ENCODE data around the gene NACC2. TPM values are rescaled to one million over a fixed set of nuclear protein-coding genes. Genes with fewer than 3 reads are reported as not detected.

The NACC2 gene
- total and polyA plus RNA-seq, 2 experiments from 2014 or later, result 3.8 to 20.8 TPM

DNA sequence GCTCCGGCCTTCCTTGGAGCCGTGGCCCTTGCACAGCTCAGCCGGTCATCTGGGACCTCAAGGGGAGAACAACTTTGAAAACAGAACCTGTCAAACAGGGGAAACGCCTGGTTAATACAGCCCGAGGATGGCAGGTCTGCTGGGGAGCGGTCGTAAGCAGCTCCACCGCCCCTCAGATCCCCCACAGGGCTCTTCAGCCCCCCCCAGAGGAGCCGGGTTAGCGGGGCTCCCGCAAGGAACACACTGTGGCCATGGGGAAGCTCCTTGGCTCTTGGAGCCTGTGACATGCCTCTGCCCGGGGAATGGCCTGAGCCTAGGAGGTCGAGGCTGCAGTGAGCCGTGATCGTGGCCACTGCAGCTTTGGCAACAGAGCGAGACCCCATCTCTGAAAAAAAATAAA is 16.8 kb upstream of the NACC2 start:
- H4K20me1 ChIP-seq (replicated peaks; ENCODE audit: insufficient read depth), result no peaks in the 10 kb centered on the region
- Mint-ChIP-seq H3K36me3 (ENCODE audit: low read depth) (peaks cover 11% of the 10 kb centered on the region; the same call in 2 of the 3 replicates), H3K9me3 (no peaks in the 10 kb centered on the region), H3K27me3 (ENCODE audit: insufficient read depth, low read depth, poor library complexity) (peaks cover 20% of the 10 kb centered on the region), H3K27ac (no peak overlapping the region; the same call in 1 of the 2 replicates), H3K4me3 (no peak overlapping the region), H3K4me1 (peaks cover 30% of the 10 kb centered on the region)
- no peaks in the 10 kb centered on the region for H3K27me3 ChIP-seq (ENCODE audit: insufficient read depth)
- H3K4me1 ChIP-seq (ENCODE audit: insufficient read depth), result peaks cover 27% of the 10 kb centered on the region
- H3K4me3 ChIP-seq, result no peak overlapping the region
- DNase-seq (ENCODE audit: low spot score) (no peak), ATAC-seq (no peak)
- no peak overlapping the region for H2AFZ ChIP-seq
- H3K4me2 ChIP-seq, result no peak overlapping the region
- H3K9me2 ChIP-seq (ENCODE audit: insufficient read depth), result no peaks in the 10 kb centered on the region
- no peak overlapping the region; the same call in 1 of the 2 replicates for H3K27ac ChIP-seq (ENCODE audit: low read depth)
- no peaks in the 10 kb centered on the region for H3K36me3 ChIP-seq (ENCODE audit: insufficient read depth)
- no peaks in the 10 kb centered on the region for H3K79me2 ChIP-seq (replicated peaks; ENCODE audit: insufficient read depth)
- peaks cover 16% of the 10 kb centered on the region; the same call in 1 of the 2 replicates for H3F3A ChIP-seq (replicated peaks; ENCODE audit: low read depth)
- no peak for TF ChIP-seq NANOG (IDR thresholded peaks at IDR 0.05; ENCODE audit: borderline replicate concordance)
- TF ChIP-seq, protein P1, sequence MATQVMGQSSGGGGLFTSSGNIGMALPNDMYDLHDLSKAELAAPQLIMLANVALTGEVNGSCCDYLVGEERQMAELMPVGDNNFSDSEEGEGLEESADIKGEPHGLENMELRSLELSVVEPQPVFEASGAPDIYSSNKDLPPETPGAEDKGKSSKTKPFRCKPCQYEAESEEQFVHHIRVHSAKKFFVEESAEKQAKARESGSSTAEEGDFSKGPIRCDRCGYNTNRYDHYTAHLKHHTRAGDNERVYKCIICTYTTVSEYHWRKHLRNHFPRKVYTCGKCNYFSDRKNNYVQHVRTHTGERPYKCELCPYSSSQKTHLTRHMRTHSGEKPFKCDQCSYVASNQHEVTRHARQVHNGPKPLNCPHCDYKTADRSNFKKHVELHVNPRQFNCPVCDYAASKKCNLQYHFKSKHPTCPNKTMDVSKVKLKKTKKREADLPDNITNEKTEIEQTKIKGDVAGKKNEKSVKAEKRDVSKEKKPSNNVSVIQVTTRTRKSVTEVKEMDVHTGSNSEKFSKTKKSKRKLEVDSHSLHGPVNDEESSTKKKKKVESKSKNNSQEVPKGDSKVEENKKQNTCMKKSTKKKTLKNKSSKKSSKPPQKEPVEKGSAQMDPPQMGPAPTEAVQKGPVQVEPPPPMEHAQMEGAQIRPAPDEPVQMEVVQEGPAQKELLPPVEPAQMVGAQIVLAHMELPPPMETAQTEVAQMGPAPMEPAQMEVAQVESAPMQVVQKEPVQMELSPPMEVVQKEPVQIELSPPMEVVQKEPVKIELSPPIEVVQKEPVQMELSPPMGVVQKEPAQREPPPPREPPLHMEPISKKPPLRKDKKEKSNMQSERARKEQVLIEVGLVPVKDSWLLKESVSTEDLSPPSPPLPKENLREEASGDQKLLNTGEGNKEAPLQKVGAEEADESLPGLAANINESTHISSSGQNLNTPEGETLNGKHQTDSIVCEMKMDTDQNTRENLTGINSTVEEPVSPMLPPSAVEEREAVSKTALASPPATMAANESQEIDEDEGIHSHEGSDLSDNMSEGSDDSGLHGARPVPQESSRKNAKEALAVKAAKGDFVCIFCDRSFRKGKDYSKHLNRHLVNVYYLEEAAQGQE (IDR thresholded peaks at IDR 0.05; ENCODE audit: unreplicated experiment), result no peak
- no peak for TF ChIP-seq EZH2phosphoT487 (IDR thresholded peaks at IDR 0.05; ENCODE audit: unreplicated experiment)
- TF ChIP-seq POLR2AphosphoS5 (IDR thresholded peaks at IDR 0.05; ENCODE audit: low read depth), result no peak
- no peak for TF ChIP-seq ZNF331 (CRISPR knock-in tag; IDR thresholded peaks at IDR 0.05; ENCODE audit: low read depth)
- no peak for TF ChIP-seq CREB1 (CRISPR knock-in tag; IDR thresholded peaks at IDR 0.05; ENCODE audit: low read depth)

- Mint-ChIP-seq H3K9me3 (no peaks in the 10 kb centered on the region), H3K4me1 (peaks cover 34% of the 10 kb centered on the region), H3K36me3 (ENCODE audit: low read depth) (peaks cover 11% of the 10 kb centered on the region; the same call in 2 of the 3 replicates), H3K4me3 (no peak overlapping the region), H3K27me3 (ENCODE audit: insufficient read depth, low read depth, poor library complexity) (peaks cover 20% of the 10 kb centered on the region), H3K27ac (no peak overlapping the region)
- Histone ChIP-seq H3K36me3 (ENCODE audit: insufficient read depth) (no peaks in the 10 kb centered on the region), H3K27me3 (ENCODE audit: insufficient read depth) (no peaks in the 10 kb centered on the region), H3F3A (replicated peaks; ENCODE audit: low read depth) (0 out of 2 replicates have a peak, but pooled peaks cover 16% of the 10 kb centered on the region), H3K4me3 (no peak overlapping the region), H3K9me2 (ENCODE audit: insufficient read depth) (no peaks in the 10 kb centered on the region), H3K27ac (ENCODE audit: low read depth) (no peak overlapping the region), H2AFZ (no peak overlapping the region), H3K4me2 (no peak overlapping the region), H3K79me2 (replicated peaks; ENCODE audit: insufficient read depth) (no peaks in the 10 kb centered on the region), H3K4me1 (ENCODE audit: insufficient read depth) (peaks cover 33% of the 10 kb centered on the region), H4K20me1 (replicated peaks; ENCODE audit: insufficient read depth) (no peaks in the 10 kb centered on the region)
- DNase-seq (ENCODE audit: low spot score) (no peak), ATAC-seq (no peak)
- TF ChIP-seq, protein P2, sequence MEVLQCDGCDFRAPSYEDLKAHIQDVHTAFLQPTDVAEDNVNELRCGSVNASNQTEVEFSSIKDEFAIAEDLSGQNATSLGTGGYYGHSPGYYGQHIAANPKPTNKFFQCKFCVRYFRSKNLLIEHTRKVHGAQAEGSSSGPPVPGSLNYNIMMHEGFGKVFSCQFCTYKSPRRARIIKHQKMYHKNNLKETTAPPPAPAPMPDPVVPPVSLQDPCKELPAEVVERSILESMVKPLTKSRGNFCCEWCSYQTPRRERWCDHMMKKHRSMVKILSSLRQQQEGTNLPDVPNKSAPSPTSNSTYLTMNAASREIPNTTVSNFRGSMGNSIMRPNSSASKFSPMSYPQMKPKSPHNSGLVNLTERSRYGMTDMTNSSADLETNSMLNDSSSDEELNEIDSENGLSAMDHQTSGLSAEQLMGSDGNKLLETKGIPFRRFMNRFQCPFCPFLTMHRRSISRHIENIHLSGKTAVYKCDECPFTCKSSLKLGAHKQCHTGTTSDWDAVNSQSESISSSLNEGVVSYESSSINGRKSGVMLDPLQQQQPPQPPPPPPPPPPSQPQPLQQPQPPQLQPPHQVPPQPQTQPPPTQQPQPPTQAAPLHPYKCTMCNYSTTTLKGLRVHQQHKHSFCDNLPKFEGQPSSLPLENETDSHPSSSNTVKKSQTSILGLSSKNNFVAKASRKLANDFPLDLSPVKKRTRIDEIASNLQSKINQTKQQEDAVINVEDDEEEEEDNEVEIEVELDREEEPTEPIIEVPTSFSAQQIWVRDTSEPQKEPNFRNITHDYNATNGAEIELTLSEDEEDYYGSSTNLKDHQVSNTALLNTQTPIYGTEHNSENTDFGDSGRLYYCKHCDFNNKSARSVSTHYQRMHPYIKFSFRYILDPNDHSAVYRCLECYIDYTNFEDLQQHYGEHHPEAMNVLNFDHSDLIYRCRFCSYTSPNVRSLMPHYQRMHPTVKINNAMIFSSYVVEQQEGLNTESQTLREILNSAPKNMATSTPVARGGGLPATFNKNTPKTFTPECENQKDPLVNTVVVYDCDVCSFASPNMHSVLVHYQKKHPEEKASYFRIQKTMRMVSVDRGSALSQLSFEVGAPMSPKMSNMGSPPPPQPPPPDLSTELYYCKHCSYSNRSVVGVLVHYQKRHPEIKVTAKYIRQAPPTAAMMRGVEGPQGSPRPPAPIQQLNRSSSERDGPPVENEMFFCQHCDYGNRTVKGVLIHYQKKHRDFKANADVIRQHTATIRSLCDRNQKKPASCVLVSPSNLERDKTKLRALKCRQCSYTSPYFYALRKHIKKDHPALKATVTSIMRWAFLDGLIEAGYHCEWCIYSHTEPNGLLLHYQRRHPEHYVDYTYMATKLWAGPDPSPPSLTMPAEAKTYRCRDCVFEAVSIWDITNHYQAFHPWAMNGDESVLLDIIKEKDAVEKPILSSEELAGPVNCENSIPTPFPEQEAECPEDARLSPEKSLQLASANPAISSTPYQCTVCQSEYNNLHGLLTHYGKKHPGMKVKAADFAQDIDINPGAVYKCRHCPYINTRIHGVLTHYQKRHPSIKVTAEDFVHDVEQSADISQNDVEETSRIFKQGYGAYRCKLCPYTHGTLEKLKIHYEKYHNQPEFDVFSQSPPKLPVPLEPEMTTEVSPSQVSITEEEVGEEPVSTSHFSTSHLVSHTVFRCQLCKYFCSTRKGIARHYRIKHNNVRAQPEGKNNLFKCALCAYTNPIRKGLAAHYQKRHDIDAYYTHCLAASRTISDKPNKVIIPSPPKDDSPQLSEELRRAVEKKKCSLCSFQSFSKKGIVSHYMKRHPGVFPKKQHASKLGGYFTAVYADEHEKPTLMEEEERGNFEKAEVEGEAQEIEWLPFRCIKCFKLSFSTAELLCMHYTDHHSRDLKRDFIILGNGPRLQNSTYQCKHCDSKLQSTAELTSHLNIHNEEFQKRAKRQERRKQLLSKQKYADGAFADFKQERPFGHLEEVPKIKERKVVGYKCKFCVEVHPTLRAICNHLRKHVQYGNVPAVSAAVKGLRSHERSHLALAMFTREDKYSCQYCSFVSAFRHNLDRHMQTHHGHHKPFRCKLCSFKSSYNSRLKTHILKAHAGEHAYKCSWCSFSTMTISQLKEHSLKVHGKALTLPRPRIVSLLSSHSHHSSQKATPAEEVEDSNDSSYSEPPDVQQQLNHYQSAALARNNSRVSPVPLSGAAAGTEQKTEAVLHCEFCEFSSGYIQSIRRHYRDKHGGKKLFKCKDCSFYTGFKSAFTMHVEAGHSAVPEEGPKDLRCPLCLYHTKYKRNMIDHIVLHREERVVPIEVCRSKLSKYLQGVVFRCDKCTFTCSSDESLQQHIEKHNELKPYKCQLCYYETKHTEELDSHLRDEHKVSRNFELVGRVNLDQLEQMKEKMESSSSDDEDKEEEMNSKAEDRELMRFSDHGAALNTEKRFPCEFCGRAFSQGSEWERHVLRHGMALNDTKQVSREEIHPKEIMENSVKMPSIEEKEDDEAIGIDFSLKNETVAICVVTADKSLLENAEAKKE (CRISPR knock-in tag; IDR thresholded peaks at IDR 0.05), result no peak
- TF ChIP-seq ETS1 (IDR thresholded peaks at IDR 0.05) (no peak), NANOG (IDR thresholded peaks at IDR 0.05; ENCODE audit: borderline replicate concordance) (no peak), CREB1 (CRISPR knock-in tag; IDR thresholded peaks at IDR 0.05; ENCODE audit: low read depth) (no peak), STAT1 (IDR thresholded peaks at IDR 0.05; ENCODE audit: unreplicated experiment) (no peak)
Measured at GRCh38 chr9:136111190-136111589, 16.1 kb upstream of the NACC2 start.
